ENCODE measurements around the gene CSNK1A1L. TPM values are rescaled to one million over a fixed set of nuclear protein-coding genes. Genes with fewer than 3 reads are reported as not detected.

Gene CSNK1A1L
- total RNA-seq, 2 donors from 2014 or later: not detected

DNA sequence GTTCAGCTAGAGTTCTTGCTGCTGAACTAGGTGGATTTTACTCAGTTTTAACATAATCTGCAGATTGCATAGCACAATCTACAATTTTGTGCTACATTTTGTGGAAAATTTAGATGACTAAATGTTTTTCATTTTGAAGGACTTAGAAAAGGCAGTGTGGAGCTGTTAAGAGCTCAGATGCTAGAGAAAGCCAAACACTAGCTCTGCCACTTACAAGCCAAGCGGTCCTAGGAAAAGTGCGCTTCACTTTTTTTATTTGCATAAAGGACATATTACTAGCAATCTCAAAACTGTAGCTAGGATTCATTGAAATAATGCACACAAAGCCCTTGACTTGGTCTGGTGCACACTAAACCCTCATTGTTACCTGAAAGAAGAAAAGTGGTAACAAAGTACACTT lies 8.1 kb upstream of the CSNK1A1L start:
- H3K9me3 ChIP-seq: no peaks in the 10 kb centered on the region
- H3K4me1 ChIP-seq (ENCODE audit: control insufficient read depth in 1 of 2, low read depth in 2 of 2): peaks cover 0 to 12% of the 10 kb centered on the region in 2 donors
- ATAC-seq (ENCODE audit: insufficient number of reproducible peaks, low FRiP score, low read depth): no peak
- TF ChIP-seq, protein P1, sequence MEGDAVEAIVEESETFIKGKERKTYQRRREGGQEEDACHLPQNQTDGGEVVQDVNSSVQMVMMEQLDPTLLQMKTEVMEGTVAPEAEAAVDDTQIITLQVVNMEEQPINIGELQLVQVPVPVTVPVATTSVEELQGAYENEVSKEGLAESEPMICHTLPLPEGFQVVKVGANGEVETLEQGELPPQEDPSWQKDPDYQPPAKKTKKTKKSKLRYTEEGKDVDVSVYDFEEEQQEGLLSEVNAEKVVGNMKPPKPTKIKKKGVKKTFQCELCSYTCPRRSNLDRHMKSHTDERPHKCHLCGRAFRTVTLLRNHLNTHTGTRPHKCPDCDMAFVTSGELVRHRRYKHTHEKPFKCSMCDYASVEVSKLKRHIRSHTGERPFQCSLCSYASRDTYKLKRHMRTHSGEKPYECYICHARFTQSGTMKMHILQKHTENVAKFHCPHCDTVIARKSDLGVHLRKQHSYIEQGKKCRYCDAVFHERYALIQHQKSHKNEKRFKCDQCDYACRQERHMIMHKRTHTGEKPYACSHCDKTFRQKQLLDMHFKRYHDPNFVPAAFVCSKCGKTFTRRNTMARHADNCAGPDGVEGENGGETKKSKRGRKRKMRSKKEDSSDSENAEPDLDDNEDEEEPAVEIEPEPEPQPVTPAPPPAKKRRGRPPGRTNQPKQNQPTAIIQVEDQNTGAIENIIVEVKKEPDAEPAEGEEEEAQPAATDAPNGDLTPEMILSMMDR (IDR thresholded peaks at IDR 0.05): no peak
- no peaks in the 10 kb centered on the region for H3K36me3 ChIP-seq
- DNase-seq (ENCODE audit: low spot score): no peak
- no peaks in the 10 kb centered on the region for H3K27me3 ChIP-seq (replicated peaks; ENCODE audit: insufficient read depth)
- H3K27ac ChIP-seq: no peak overlapping the region
- H3K4me3 ChIP-seq: no peak overlapping the region

DNA sequence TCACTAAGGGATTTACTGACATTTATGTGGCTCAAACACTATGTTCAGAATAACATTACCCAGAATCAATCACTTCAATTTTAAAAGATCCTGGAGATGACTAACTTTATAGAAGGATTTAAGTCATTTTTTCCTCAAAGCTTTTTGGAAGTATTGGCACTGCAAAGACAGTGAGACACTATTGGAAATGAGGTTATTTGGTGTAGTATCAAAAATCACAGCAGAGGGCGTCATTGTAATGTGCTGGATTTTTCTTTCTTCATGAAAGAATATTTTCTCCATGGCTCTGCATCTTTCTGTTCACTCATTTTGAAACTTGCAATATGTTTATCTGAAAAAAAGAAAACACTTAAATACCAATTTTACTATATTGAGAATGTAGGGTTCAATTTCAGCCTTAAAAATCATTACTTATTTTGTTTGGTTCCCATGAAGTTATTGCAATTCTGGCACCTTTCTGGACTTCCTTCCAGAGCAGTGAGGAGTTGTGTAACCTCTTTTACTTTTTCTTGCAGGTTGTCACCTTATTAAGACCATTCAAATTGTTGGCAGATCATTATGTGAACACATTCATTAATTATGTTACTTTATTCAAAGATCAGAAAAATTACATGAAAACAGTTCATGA lies 3.7 kb upstream of the CSNK1A1L start:
- DNase-seq (ENCODE audit: low spot score): no peak
- Histone ChIP-seq H3K9me3 (no peaks in the 10 kb centered on the region), H3K27ac (no peak overlapping the region), H3K4me3 (no peak overlapping the region), H3K4me1 (ENCODE audit: control insufficient read depth in 1 of 2, low read depth in 2 of 2) (peaks cover 0 to 5% of the 10 kb centered on the region in 2 donors), H3K36me3 (no peaks in the 10 kb centered on the region), H3K27me3 (replicated peaks; ENCODE audit: insufficient read depth) (no peaks in the 10 kb centered on the region)
- no peak for ATAC-seq (ENCODE audit: insufficient number of reproducible peaks, low FRiP score, low read depth)
- TF ChIP-seq, protein P1 (IDR thresholded peaks at IDR 0.05): peak; percentile 63

GRCh38 chr13:37107868-37108267 lies 2.4 kb upstream of the CSNK1A1L start:
- Histone ChIP-seq H3K4me1 (ENCODE audit: control insufficient read depth in 1 of 2, low read depth in 2 of 2) (peaks cover 0 to 5% of the 10 kb centered on the region in 2 donors), H3K36me3 (no peaks in the 10 kb centered on the region), H3K9me3 (no peaks in the 10 kb centered on the region), H3K4me3 (no peak overlapping the region), H3K27me3 (replicated peaks; ENCODE audit: insufficient read depth) (no peaks in the 10 kb centered on the region), H3K27ac (no peak overlapping the region)
- DNase-seq (ENCODE audit: low spot score) (no peak), ATAC-seq (ENCODE audit: insufficient number of reproducible peaks, low FRiP score, low read depth) (no peak)
- TF ChIP-seq, protein P1 (IDR thresholded peaks at IDR 0.05): no peak

GRCh38 chr13:37107456-37107855 lies 2.0 kb upstream of the CSNK1A1L start:
- no peak overlapping the region for H3K27ac ChIP-seq
- TF ChIP-seq, protein P1 (IDR thresholded peaks at IDR 0.05): no peak
- H3K27me3 ChIP-seq (replicated peaks; ENCODE audit: insufficient read depth): no peaks in the 10 kb centered on the region
- peaks cover 0 to 5% of the 10 kb centered on the region in 2 donors for H3K4me1 ChIP-seq (ENCODE audit: control insufficient read depth in 1 of 2, low read depth in 2 of 2)
- no peaks in the 10 kb centered on the region for H3K9me3 ChIP-seq
- H3K4me3 ChIP-seq: no peak overlapping the region
- DNase-seq (ENCODE audit: low spot score): no peak
- no peak for ATAC-seq (ENCODE audit: insufficient number of reproducible peaks, low FRiP score, low read depth)
- no peaks in the 10 kb centered on the region for H3K36me3 ChIP-seq

DNA sequence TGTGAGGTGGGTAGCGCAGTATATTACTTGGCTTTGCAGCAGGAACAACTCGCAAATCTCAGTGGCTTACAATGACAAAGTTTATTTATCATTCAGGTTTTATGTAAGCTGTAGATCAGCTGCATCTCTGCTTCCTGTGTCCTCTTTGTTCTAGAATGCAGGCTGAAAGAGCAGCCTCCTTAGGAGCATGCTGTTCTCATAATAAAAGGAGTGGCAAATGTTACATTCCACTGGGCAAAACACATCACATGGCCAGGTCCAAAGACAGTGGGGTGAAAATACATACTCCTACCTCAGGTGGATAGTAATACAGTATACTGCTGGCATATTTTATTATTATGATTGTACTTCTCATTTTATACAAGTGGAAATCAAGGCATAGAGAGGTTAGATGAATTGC lies 1.2 kb upstream of the CSNK1A1L start:
- H3K9me3 ChIP-seq: no peaks in the 10 kb centered on the region
- no peak overlapping the region for H3K4me3 ChIP-seq
- no peaks in the 10 kb centered on the region for H3K27me3 ChIP-seq (replicated peaks; ENCODE audit: insufficient read depth)
- no peak for DNase-seq (ENCODE audit: low spot score)
- TF ChIP-seq, protein P1 (IDR thresholded peaks at IDR 0.05): no peak
- H3K36me3 ChIP-seq: no peaks in the 10 kb centered on the region
- H3K4me1 ChIP-seq (ENCODE audit: control insufficient read depth in 1 of 2, low read depth in 2 of 2): peaks cover 0 to 5% of the 10 kb centered on the region in 2 donors
- no peak for ATAC-seq (ENCODE audit: insufficient number of reproducible peaks, low FRiP score, low read depth)
- H3K27ac ChIP-seq: no peak overlapping the region
